Pons (tissue), 1 donor: ENCODE measurements around the gene LRRC28.
A peak's percentile ranks its signal among the peaks of the same experiment; 100 is the strongest.

ENCODE experiments used
- DNase-seq: peaks from one replicate; pipeline ENCODE4 v3.0.0-alpha.2; 2016; ENCODE audit warnings: low spot score

Gene LRRC28

DNA sequence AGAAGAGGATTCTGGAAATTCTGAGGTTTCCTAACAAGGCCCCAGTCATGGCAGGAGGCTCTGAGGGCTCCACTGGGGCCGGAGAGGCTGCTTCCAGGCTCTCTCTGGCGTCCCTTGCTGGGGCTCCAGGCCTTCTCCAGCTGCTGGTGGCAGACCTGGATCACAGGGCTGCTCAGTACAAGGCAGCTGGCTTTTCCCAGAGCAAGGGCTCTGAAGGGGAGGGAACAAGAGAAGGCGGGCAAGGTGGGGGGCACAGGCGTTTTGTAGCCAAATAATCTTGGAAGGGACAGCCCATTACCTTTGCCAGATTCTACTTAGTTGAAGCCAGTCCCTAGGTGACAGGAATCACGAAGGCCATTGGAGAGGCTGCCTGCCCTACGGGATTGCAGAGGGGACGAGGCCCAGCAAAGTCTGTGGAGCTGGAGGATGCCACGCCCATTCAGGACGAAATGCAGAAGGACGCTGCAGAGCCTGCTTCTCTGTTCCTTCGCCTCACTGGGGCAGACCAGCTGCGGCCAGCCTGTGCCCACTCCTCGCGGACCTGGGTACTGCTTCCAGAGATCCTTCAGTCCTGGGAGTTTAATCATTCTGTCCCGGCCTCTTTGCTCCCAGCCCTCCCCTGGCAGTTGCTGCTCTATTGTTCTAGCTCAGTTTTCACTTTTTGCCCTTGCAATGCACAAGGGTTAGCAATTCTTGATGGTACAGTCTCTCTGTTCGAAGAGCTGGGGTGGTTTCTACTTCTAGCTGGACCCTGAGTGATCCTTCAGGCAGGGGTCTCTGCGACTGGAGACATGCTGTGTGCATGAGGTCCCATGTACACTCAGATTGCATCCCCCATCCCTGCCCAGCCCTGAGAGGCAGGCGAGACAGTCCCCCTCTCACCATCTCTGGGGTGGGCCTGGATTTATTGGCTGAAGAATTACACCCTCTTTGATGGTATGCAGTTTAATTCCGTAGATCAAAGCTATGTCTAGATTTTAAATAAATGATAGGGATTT, 165.2 kb downstream of the LRRC28 start:
- no peak for DNase-seq

GRCh38 chr15:99421172-99421656, 169.9 kb downstream of the LRRC28 start:
- DNase-seq = no peak

DNA sequence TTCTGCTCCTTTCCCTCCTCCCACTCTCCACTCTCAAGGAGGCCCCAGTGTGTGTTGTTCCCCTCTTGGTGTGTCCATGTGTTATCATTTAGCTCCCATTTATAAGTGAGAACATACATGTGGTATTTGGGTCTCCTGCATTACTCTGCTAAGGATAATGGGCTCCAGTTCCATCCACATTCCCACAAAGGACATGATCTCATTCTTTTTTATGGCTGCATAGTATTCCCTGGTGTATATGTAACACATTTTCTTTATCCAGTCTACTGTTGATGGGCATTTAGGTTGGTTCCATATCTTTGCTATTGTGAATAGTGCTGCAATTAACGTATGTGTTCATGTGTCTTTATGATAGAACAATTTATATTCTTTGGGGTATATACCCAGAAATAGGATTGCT, 170.5 kb downstream of the LRRC28 start:
- DNase-seq = no peak

DNA sequence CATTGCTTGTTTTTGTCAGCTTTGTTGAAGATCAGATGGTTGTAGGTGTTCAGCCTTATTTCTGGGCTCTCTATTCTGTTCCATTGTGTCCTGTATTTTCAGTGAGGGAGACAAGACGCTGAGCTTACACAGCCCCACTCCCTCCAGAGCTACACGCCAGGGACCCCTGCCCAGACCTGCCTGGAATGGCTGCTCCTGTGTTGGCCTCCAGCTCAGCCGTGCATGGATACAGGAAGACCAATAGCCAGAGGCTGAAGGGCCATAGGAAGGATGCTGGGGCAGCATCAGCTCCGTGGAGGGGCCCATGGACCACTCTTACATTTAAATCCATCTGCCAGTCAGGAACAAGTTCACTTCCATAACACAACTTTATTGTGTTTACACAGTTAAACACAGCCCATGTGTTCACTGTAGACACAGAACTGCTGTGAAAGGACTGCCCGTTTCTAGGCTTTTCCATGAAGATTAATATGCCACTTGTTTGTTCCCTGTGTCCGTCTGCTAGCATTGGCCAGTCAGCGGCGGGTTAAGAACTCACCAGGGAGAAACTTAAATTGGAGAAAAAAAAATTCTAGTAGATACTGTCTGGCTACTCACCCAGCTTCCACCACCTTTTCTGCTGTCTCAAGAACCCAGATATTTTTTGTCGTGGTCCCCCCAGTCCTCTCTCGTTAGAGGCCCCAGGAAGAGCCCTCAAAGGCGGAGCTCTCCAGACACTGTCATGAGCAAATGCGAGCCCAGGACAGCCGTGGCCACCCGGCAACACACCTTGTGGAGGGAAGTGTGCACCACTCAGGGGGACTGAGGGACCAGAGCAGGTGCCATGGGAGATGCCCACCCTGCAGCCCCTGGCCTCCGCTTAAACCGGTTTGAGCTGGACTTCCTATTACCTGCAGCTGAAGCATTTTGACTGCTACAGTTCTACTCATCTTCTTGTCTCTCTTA, 172.2 kb downstream of the LRRC28 start:
- DNase-seq = no peak

- DNase-seq = no peak
Measured at GRCh38 chr15:99424131-99424571, 172.9 kb downstream of the LRRC28 start.

- DNase-seq = peak; percentile 55
Measured at GRCh38 chr15:99424978-99425656, 173.8 kb downstream of the LRRC28 start.

DNA sequence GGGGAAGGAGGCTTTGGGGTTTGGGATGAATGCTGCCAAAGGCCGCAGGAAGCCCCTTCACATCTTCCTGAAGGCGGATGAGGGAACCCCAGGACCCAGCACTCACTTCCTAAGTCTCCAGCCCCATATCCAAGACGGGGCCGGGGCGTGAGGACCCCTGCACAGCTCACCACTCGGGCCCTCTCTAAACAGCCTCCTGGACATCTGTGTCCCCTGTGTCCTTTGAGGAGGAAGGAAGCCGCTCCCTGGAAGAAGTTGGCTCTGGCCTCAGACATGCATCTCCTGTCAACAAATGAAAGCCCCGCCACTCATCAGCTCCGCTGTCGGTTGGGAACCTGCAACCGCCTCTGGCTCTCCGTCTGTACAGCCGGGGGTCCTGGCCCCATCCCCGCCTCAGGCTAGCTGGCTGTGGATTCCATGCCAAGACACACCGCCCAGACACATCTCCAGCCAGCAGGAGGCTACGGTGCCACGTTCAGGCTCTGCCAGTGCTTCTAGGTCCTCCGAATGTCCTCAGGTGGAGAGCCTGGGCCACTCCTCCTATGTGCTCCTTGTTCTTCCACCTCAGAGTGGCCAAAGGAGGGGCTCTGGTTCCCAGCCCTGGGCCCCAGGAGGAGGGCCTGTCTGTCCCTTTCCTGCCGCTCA, 174.5 kb downstream of the LRRC28 start:
- no peak for DNase-seq

GRCh38 chr15:99426431-99427105, 175.3 kb downstream of the LRRC28 start:
- DNase-seq = no peak

GRCh38 chr15:99427210-99427609, 175.9 kb downstream of the LRRC28 start:
- no peak for DNase-seq

DNA sequence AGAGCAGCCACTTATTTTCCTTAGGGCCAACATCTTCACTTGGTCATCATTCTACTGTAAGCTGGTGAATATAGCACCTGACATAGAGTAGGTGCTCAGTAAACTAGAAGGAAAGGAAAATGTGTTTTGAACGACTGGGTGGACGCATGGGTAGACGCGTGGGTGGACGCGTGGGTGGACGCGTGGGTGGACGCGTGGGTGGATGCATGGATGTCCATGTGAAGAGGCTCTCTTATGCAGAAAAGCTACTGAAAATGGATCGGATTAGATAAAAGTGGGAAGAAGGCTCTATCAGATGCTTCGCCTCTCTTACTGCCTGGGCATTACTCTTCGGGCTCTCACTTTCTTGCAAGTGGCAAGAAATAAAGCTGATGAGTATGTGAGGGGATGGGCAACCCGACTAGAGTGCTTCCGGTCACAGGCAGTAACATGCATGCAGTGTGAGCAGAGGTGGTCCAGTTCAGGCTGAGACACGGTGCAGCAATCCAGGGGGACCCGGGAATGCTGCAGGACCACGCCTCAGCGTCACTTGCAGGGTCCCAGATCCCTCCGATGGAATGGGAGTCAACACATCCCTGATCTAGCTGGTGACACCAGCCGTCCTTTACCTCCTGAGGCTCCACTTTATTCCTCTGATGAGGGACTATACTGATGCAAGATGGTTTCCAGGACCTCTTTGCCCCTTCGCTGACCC, 176.5 kb downstream of the LRRC28 start:
- no peak for DNase-seq

DNA sequence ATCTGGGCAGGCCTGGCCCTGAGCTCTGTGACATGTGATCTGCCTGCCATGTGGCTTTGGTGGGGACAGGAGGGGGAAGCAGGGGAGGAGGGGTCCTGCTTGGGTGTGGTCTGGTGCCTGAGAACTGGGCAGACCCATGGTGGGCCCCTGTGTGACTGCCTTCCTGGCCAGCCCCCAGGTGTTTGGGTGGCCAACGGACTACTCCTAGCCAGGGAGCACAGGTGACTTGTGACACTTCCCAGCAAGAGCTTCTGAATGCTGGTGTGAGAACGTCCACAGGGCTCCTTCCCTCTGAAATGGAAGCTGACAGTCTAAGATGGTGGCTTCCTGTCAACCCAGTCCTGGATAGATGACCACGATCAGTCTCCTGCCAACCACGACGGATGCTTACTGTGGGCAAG, 178.4 kb downstream of the LRRC28 start:
- DNase-seq = no peak

- no peak for DNase-seq
Measured at GRCh38 chr15:99430881-99431401, 179.7 kb downstream of the LRRC28 start.

- DNase-seq = no peak
Measured at GRCh38 chr15:99431661-99432091, 180.4 kb downstream of the LRRC28 start.

GRCh38 chr15:99432271-99433025, 181.2 kb downstream of the LRRC28 start:
- no peak for DNase-seq

GRCh38 chr15:99433026-99433756, 181.9 kb downstream of the LRRC28 start:
- no peak for DNase-seq

DNA sequence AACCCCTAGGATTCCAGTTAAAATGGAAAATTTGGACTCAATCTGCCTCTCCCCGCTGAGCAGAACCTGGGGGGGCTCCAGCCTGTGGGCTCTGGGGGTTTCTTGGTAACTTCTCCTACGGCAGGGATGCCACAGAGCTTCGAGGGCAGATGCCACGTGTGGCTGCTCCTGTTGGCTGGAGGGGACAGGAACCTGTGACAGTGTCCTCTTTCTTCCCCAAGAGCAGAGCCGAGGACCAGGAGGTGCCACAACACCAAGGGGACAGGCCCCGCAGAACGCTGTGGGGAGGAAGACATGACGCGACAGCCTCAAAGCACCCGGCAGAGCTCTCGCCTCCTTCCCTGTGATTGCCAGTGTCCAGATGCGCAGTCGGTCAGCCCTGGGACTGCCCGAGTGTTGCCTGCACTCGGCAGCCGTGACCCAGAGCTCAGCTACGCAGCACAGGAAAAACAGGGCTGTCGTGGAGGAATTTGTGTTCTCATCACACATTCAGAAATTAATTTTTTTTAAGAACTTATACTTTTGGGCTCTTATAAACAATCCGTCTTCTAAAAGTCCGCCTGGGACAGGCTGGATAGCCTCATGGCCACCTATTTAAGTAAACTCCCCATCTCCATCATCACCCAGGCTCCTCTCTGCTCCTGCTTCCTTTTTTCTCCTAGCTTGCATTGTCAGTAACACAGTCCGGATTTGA, 182.6 kb downstream of the LRRC28 start:
- no peak for DNase-seq

DNA sequence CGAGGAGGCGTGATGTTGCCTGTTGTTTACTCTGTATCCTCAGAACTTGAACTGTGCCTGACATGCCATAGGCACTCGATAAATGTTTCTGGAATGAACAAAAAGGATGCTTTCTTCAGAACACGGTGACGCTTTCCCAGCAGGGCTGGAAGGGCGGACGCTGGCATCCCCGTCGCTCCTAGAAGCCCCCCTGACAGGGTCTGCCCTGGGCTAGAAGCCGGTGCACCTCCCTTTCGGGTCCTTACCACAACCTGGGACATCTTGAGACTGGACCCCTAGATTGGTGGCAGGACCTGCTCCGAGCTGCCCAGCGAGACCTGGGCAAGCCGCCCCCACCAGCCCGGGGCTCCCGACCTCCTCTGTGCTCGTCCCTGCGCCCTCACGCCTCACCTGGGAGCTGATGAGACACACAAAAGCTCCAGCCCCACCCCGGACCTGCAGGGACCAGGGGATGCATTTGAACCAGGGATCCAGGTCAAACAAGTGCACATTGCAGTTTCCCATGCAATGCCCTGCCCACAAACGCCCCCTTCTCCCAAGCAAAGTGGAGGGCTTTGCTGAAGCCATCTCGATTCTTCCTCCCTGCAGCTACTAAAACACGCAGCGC, 183.3 kb downstream of the LRRC28 start:
- no peak for DNase-seq
